ENCODE data around the gene ZFAND3. TPM values are rescaled to one million over a fixed set of nuclear protein-coding genes. Genes with fewer than 3 reads are reported as not detected.
"Not testable (repeated sequence)": the region's sequence is repeated elsewhere in the genome, so short reads cannot be mapped to it uniquely, and the experiment has no call there.

The ZFAND3 gene
- total RNA-seq, 2 donors from 2014 or later = 53.8 to 69.3 TPM

- intact Hi-C loops (cut with DNase I) = no loop called here
- no peak for DNase-seq (ENCODE audit: low spot score)
Observed at GRCh38 chr6:37878150-37878710, 58.7 kb downstream of the ZFAND3 start.

- intact Hi-C loops (cut with DNase I); DNase-seq (ENCODE audit: low spot score): not testable (repeated sequence)
Observed at GRCh38 chr6:37880602-37881001, 61.1 kb downstream of the ZFAND3 start.

- DNase-seq (ENCODE audit: low spot score) = no peak
- intact Hi-C loops (cut with DNase I) = no loop called here
Observed at GRCh38 chr6:37882292-37882691, 62.8 kb downstream of the ZFAND3 start.

GRCh38 chr6:37882724-37883413 is 63.3 kb downstream of the ZFAND3 start:
- intact Hi-C loops (cut with DNase I) = no loop called here
- no peak for DNase-seq (ENCODE audit: low spot score)

GRCh38 chr6:37884548-37884947 is 65.0 kb downstream of the ZFAND3 start:
- intact Hi-C loops (cut with DNase I) = no loop called here
- DNase-seq (ENCODE audit: low spot score) = no peak

GRCh38 chr6:37889051-37889450 is 69.5 kb downstream of the ZFAND3 start:
- intact Hi-C loops (cut with DNase I) = no loop called here
- DNase-seq (ENCODE audit: low spot score) = no peak

- DNase-seq (ENCODE audit: low spot score) = no peak
- intact Hi-C loops (cut with DNase I) = no loop called here
Observed at GRCh38 chr6:37889486-37889885, 70.0 kb downstream of the ZFAND3 start.

GRCh38 chr6:37891072-37891471 is 71.5 kb downstream of the ZFAND3 start:
- intact Hi-C loops (cut with DNase I) = no loop called here
- DNase-seq (ENCODE audit: low spot score) = no peak

- intact Hi-C loops (cut with DNase I) = no loop called here
Observed at GRCh38 chr6:37893257-37893656, 73.7 kb downstream of the ZFAND3 start.

GRCh38 chr6:37893734-37894133 is 74.2 kb downstream of the ZFAND3 start:
- DNase-seq (ENCODE audit: low spot score); intact Hi-C loops (cut with DNase I): not testable (repeated sequence)

More at GRCh38 chr6:37893257-37893656, 73.7 kb downstream of the ZFAND3 start:
- no peak for DNase-seq (ENCODE audit: low spot score)

GRCh38 chr6:37894585-37894984 is 75.1 kb downstream of the ZFAND3 start:
- intact Hi-C loops (cut with DNase I) = no loop called here
- no peak for DNase-seq (ENCODE audit: low spot score)

- intact Hi-C loops (cut with DNase I) = no loop called here
- DNase-seq (ENCODE audit: low spot score) = no peak
Observed at GRCh38 chr6:37897321-37897720, 77.8 kb downstream of the ZFAND3 start.

GRCh38 chr6:37897818-37898515 is 78.4 kb downstream of the ZFAND3 start:
- intact Hi-C loops (cut with DNase I) = no loop called here
- DNase-seq (ENCODE audit: low spot score) = no peak

GRCh38 chr6:37903351-37904340 is 84.1 kb downstream of the ZFAND3 start:
- intact Hi-C loops (cut with DNase I) = no loop called here
- no peak for DNase-seq (ENCODE audit: low spot score)

- intact Hi-C loops (cut with DNase I) = no loop called here
Observed at GRCh38 chr6:37904590-37904989, 85.1 kb downstream of the ZFAND3 start.

GRCh38 chr6:37906121-37906520 is 86.6 kb downstream of the ZFAND3 start:
- intact Hi-C loops (cut with DNase I) = no loop called here
- DNase-seq (ENCODE audit: low spot score) = no peak

More at GRCh38 chr6:37904590-37904989, 85.1 kb downstream of the ZFAND3 start:
- DNase-seq (ENCODE audit: low spot score) = no peak

GRCh38 chr6:37910998-37911397 is 91.5 kb downstream of the ZFAND3 start:
- no peak for DNase-seq (ENCODE audit: low spot score)
- intact Hi-C loops (cut with DNase I) = no loop called here

GRCh38 chr6:37913210-37913609 is 93.7 kb downstream of the ZFAND3 start:
- DNase-seq (ENCODE audit: low spot score) = no peak
- intact Hi-C loops (cut with DNase I) = no loop called here

- intact Hi-C loops (cut with DNase I) = no loop called here
- no peak for DNase-seq (ENCODE audit: low spot score)
Observed at GRCh38 chr6:37915463-37915862, 95.9 kb downstream of the ZFAND3 start.

Measured in posterior vena cava (tissue), 2 donors.